ENCODE data around the gene FMNL2. TPM values are rescaled to one million over a fixed set of nuclear protein-coding genes. Genes with fewer than 3 reads are reported as not detected.

The FMNL2 gene
- total and polyA plus RNA-seq, 2 experiments from 2014 or later, result 16.5 to 45.4 TPM

- TF ChIP-seq, protein P1, sequence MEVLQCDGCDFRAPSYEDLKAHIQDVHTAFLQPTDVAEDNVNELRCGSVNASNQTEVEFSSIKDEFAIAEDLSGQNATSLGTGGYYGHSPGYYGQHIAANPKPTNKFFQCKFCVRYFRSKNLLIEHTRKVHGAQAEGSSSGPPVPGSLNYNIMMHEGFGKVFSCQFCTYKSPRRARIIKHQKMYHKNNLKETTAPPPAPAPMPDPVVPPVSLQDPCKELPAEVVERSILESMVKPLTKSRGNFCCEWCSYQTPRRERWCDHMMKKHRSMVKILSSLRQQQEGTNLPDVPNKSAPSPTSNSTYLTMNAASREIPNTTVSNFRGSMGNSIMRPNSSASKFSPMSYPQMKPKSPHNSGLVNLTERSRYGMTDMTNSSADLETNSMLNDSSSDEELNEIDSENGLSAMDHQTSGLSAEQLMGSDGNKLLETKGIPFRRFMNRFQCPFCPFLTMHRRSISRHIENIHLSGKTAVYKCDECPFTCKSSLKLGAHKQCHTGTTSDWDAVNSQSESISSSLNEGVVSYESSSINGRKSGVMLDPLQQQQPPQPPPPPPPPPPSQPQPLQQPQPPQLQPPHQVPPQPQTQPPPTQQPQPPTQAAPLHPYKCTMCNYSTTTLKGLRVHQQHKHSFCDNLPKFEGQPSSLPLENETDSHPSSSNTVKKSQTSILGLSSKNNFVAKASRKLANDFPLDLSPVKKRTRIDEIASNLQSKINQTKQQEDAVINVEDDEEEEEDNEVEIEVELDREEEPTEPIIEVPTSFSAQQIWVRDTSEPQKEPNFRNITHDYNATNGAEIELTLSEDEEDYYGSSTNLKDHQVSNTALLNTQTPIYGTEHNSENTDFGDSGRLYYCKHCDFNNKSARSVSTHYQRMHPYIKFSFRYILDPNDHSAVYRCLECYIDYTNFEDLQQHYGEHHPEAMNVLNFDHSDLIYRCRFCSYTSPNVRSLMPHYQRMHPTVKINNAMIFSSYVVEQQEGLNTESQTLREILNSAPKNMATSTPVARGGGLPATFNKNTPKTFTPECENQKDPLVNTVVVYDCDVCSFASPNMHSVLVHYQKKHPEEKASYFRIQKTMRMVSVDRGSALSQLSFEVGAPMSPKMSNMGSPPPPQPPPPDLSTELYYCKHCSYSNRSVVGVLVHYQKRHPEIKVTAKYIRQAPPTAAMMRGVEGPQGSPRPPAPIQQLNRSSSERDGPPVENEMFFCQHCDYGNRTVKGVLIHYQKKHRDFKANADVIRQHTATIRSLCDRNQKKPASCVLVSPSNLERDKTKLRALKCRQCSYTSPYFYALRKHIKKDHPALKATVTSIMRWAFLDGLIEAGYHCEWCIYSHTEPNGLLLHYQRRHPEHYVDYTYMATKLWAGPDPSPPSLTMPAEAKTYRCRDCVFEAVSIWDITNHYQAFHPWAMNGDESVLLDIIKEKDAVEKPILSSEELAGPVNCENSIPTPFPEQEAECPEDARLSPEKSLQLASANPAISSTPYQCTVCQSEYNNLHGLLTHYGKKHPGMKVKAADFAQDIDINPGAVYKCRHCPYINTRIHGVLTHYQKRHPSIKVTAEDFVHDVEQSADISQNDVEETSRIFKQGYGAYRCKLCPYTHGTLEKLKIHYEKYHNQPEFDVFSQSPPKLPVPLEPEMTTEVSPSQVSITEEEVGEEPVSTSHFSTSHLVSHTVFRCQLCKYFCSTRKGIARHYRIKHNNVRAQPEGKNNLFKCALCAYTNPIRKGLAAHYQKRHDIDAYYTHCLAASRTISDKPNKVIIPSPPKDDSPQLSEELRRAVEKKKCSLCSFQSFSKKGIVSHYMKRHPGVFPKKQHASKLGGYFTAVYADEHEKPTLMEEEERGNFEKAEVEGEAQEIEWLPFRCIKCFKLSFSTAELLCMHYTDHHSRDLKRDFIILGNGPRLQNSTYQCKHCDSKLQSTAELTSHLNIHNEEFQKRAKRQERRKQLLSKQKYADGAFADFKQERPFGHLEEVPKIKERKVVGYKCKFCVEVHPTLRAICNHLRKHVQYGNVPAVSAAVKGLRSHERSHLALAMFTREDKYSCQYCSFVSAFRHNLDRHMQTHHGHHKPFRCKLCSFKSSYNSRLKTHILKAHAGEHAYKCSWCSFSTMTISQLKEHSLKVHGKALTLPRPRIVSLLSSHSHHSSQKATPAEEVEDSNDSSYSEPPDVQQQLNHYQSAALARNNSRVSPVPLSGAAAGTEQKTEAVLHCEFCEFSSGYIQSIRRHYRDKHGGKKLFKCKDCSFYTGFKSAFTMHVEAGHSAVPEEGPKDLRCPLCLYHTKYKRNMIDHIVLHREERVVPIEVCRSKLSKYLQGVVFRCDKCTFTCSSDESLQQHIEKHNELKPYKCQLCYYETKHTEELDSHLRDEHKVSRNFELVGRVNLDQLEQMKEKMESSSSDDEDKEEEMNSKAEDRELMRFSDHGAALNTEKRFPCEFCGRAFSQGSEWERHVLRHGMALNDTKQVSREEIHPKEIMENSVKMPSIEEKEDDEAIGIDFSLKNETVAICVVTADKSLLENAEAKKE (CRISPR knock-in tag; IDR thresholded peaks at IDR 0.05), result no peak
- TF ChIP-seq NANOG (IDR thresholded peaks at IDR 0.05; ENCODE audit: borderline replicate concordance) (no peak), STAT1 (IDR thresholded peaks at IDR 0.05; ENCODE audit: unreplicated experiment) (no peak), REST (IDR thresholded peaks at IDR 0.05; ENCODE audit: unreplicated experiment) (no peak), ZNF331 (CRISPR knock-in tag; IDR thresholded peaks at IDR 0.05; ENCODE audit: low read depth) (no peak), CREB1 (CRISPR knock-in tag; IDR thresholded peaks at IDR 0.05; ENCODE audit: low read depth) (no peak), EZH2 (IDR thresholded peaks at IDR 0.05; ENCODE audit: low read depth, unreplicated experiment) (no peak)
- TF ChIP-seq, protein P2, sequence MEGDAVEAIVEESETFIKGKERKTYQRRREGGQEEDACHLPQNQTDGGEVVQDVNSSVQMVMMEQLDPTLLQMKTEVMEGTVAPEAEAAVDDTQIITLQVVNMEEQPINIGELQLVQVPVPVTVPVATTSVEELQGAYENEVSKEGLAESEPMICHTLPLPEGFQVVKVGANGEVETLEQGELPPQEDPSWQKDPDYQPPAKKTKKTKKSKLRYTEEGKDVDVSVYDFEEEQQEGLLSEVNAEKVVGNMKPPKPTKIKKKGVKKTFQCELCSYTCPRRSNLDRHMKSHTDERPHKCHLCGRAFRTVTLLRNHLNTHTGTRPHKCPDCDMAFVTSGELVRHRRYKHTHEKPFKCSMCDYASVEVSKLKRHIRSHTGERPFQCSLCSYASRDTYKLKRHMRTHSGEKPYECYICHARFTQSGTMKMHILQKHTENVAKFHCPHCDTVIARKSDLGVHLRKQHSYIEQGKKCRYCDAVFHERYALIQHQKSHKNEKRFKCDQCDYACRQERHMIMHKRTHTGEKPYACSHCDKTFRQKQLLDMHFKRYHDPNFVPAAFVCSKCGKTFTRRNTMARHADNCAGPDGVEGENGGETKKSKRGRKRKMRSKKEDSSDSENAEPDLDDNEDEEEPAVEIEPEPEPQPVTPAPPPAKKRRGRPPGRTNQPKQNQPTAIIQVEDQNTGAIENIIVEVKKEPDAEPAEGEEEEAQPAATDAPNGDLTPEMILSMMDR (conservative IDR thresholded peaks at IDR 0.05; ENCODE audit: low read depth in 2 of 2), result no peak
These were observed 42.0 kb upstream of the FMNL2 start (continued) for GRCh38 chr2:152292991-152293390.
